GM12878 (cell line): ENCODE data around the gene P4HA2. TPM values are rescaled to one million over a fixed set of nuclear protein-coding genes. Genes with fewer than 3 reads are reported as not detected.

Experiments used
- ATAC-seq: fragments of 200-7000 bp; cut with Tn5 transposase; 3 replicates; pipeline ENCODE4 v1.9.1; 2020; ENCODE audit warnings: mild to moderate bottlenecking, moderate library complexity
- BruUV-seq: library from RNA; stranded (reverse); fragments of 400-500 nt; replicated peaks from 2 replicates; lab custom pipeline; 2021; lab: Mats Ljungman, UMichigan
- CTCF ChIA-PET: fragments of 300-600 bp; sonication (Branson Sonifier 250); formaldehyde crosslinking; extraction: SDS; loops from one replicate; lab custom pipeline; 2021; ENCODE audit warnings: inconsistent platforms; lab: Yijun Ruan, JAX
- POLR2A ChIA-PET: fragments of 350-600 bp; formaldehyde crosslinking; extraction: SDS; loops from one replicate; lab custom pipeline; 2021; ENCODE audit warnings: inconsistent platforms; lab: Charles Lee
- RAD21 ChIA-PET: fragments of 300-600 bp; sonication (Branson Sonifier 250); formaldehyde crosslinking; loops from one replicate; lab custom pipeline; 2023; ENCODE audit warnings: antibody characterized with exemption; ENCODE audit not compliant: unreplicated experiment; lab: Charles Lee
- SMC1A ChIA-PET: fragments of 300-600 bp; sonication (Branson Sonifier 250); formaldehyde crosslinking; loops from one replicate; lab custom pipeline; 2023; ENCODE audit not compliant: unreplicated experiment, uncharacterized antibody; lab: Charles Lee
- DNase-seq: peaks from one replicate; pipeline ENCODE4 v3.0.0-alpha.2; 2011; ENCODE audit warnings: low read depth, low spot score
- FAIRE-seq: peaks from 3 replicates; lab custom pipeline; 2011; peaks lifted over from hg19 to GRCh38; lab: Jason Lieb, UNC
- H2AFZ ChIP-seq: 2 replicates; pipeline ENCODE4 v1.6.0; 2011; ENCODE audit warnings: low read depth, low read length, control low read depth; ENCODE audit not compliant: control insufficient read depth
- H3K27ac ChIP-seq: 2 replicates; pipeline ENCODE4 v1.5.1; 2011; ENCODE audit warnings: control low read depth; ENCODE audit not compliant: control insufficient read depth, insufficient read depth
- H3K27me3 ChIP-seq, 2 experiments: replicated peaks in 1 of 2; 2 replicates each; pipeline versions ENCODE4 v1.6.0 to v1.6.1; 2011; ENCODE audit warnings: low read length in 1 of 2; ENCODE audit not compliant: control insufficient read depth in 2 of 2, insufficient read depth in 2 of 2
- H3K36me3 ChIP-seq, 2 experiments: 2 replicates each; pipeline ENCODE4 v1.5.1; 2011; ENCODE audit warnings: low read length in 1 of 2; ENCODE audit not compliant: control insufficient read depth in 2 of 2, insufficient read depth in 2 of 2
- H3K4me1 ChIP-seq: 2 replicates; pipeline ENCODE4 v1.6.1; 2011; ENCODE audit warnings: mild to moderate bottlenecking, low read length, moderate library complexity, mixed read lengths; ENCODE audit not compliant: control insufficient read depth, insufficient read depth
- H3K4me2 ChIP-seq: 2 replicates; pipeline ENCODE4 v1.6.0; 2011; ENCODE audit warnings: control low read depth; ENCODE audit not compliant: control insufficient read depth, insufficient read depth
- H3K4me3 ChIP-seq: fragments of 200-600 bp; sonication (generic); 2 replicates; pipeline ENCODE4 v1.5.1; 2016
- H3K79me2 ChIP-seq: 2 replicates; pipeline ENCODE4 v1.6.0; 2011; ENCODE audit warnings: low read length; ENCODE audit not compliant: control insufficient read depth, insufficient read depth
- H3K9ac ChIP-seq: 2 replicates; pipeline ENCODE4 v1.8.0; 2011; ENCODE audit warnings: low read length, control low read depth, mixed read lengths; ENCODE audit not compliant: control insufficient read depth, insufficient read depth
- H3K9me3 ChIP-seq: replicated peaks from 3 replicates; pipeline ENCODE4 v1.5.1; 2011; ENCODE audit warnings: mild to moderate bottlenecking, low read length; ENCODE audit not compliant: control insufficient read depth, insufficient read depth
- H4K20me1 ChIP-seq: 2 replicates; pipeline ENCODE4 v1.6.0; 2011; ENCODE audit not compliant: control insufficient read depth, insufficient read depth
- BMI1 ChIP-seq: fragments of 450-650 bp; IDR thresholded peaks from 2 replicates; pipeline ENCODE4 v1.6.1; 2016; ENCODE audit warnings: mild to moderate bottlenecking, moderate library complexity, borderline replicate concordance
- CHD4 ChIP-seq: fragments of 200-600 bp; sonication (generic); IDR thresholded peaks from 2 replicates; pipeline ENCODE4 v1.6.1; 2016; ENCODE audit warnings: mild to moderate bottlenecking
- EED ChIP-seq: sonication (generic); IDR thresholded peaks from 2 replicates; pipeline ENCODE4 v1.6.1; 2016; ENCODE audit warnings: antibody characterized with exemption, low read depth
- ESRRA ChIP-seq: IDR thresholded peaks from 2 replicates; pipeline ENCODE4 v1.6.1; 2012; ENCODE audit warnings: mild to moderate bottlenecking, low read length, improper control_type of control experiment
- GABPA ChIP-seq: IDR thresholded peaks from 2 replicates; pipeline ENCODE4 v1.6.1; 2014; ENCODE audit warnings: antibody characterized with exemption, low read depth, mild to moderate bottlenecking, inconsistent platforms
- LARP7 ChIP-seq: fragments of 450-650 bp; IDR thresholded peaks from 2 replicates; pipeline ENCODE4 v1.6.1; 2017; ENCODE audit warnings: mild to moderate bottlenecking
- MAX ChIP-seq: IDR thresholded peaks from 2 replicates; pipeline ENCODE4 v1.6.1; 2012; ENCODE audit warnings: low read depth, low read length, improper control_type of control experiment
- MTA2 ChIP-seq: fragments of 450-650 bp; IDR thresholded peaks from 2 replicates; pipeline ENCODE4 v1.6.1; 2016; ENCODE audit warnings: low read depth, mild to moderate bottlenecking, moderate library complexity
- PBX3 ChIP-seq: IDR thresholded peaks from 2 replicates; pipeline ENCODE4 v1.6.1; 2011; ENCODE audit warnings: mild to moderate bottlenecking, low read depth, low read length, moderate library complexity; ENCODE audit not compliant: insufficient replicate concordance
- SPI1 ChIP-seq: IDR thresholded peaks from 2 replicates; pipeline ENCODE4 v1.6.1; 2011; ENCODE audit warnings: low read depth, mild to moderate bottlenecking, low read length, moderate library complexity, borderline replicate concordance; ENCODE audit not compliant: insufficient read depth
- SREBF1 ChIP-seq: IDR thresholded peaks from 2 replicates; pipeline ENCODE4 v1.6.1; 2012; ENCODE audit warnings: mild to moderate bottlenecking, low read length
- STAT3 ChIP-seq: IDR thresholded peaks from 2 replicates; pipeline ENCODE4 v1.6.1; 2011; ENCODE audit warnings: low read depth, low read length, improper control_type of control experiment
- YBX1 ChIP-seq: fragments of 450-650 bp; IDR thresholded peaks from 2 replicates; pipeline ENCODE4 v1.6.1; 2016; ENCODE audit warnings: antibody characterized with exemption
- ZBED1 ChIP-seq: IDR thresholded peaks from 2 replicates; pipeline ENCODE4 v1.6.1; 2016; ENCODE audit warnings: borderline replicate concordance
- ZBTB4 ChIP-seq: fragments of 450-650 bp; formaldehyde crosslinking; IDR thresholded peaks from 2 replicates; pipeline ENCODE4 v1.4.0; 2022; ENCODE audit warnings: mild to moderate bottlenecking, moderate library complexity
- ZNF384 ChIP-seq: IDR thresholded peaks from 2 replicates; pipeline ENCODE4 v1.6.1; 2012; ENCODE audit warnings: low read depth, mild to moderate bottlenecking, low read length, improper control_type of control experiment, borderline replicate concordance
- WGBS: methylation state at CpG from one replicate; pipeline ENCODE4 v1.1.6; 2016; ENCODE audit warnings: low lambda C conversion rate; ENCODE audit not compliant: insufficient replicate concordance, insufficient coverage; ENCODE audit errors: missing lambda C conversion rate; 5-methylcytosine and 5-hydroxymethylcytosine counted together
- in situ Hi-C: fragments of 300-500 bp; cut with MboI; formaldehyde crosslinking; loops from 9 replicates; pipeline ENCODE4 v1.14.3; 2018; ENCODE audit warnings: mixed read lengths
- intact Hi-C: fragments of 100-400 bp; cut with micrococcal nuclease; formaldehyde crosslinking; loops from one replicate; pipeline ENCODE4 v1.14.2; 2022; ENCODE audit not compliant: unreplicated experiment
- polyA plus RNA-seq, 11 experiments: library from polyadenylated mRNA; depleted of rRNA in 4 of 11; unstranded in 6 of 11; stranded (reverse) in 5 of 11; fragments of >200 nt; fragmentation: Nextera tagmentation in 4 of 11; fragmentation: Illumina TruSeq in 1 of 11; extraction: Ambion mirVana in 4 of 11; extraction: Trizol in 1 of 11; gene quantifications; 1 replicate in 1 of 11; 2 replicates in 10 of 11; pipeline versions ENCODE4 v1.2.1 to v1.2.3, GENCODE V29; 2011 to 2016; ENCODE audit warnings: inconsistent platforms in 2 of 11, missing spikeins in 2 of 11, low read depth in 1 of 11
- total RNA-seq, 4 experiments: library from RNA; depleted of rRNA in 3 of 4; stranded (reverse); fragments of >200 nt in 3 of 4; fragmentation: Illumina TruSeq in 1 of 4; extraction: Trizol in 1 of 4; gene quantifications; 2 replicates each; pipeline versions ENCODE4 v1.2.1 to v1.2.3, GENCODE V29; 2013 to 2021

Gene P4HA2
- total and polyA plus RNA-seq, 10 of the 15 experiments (the other 5 are each of a cell fraction or from before 2014, with no cell fraction given) = 4.7 to 10.9 (median 7.5) TPM

- no peak overlapping the region for H3K9ac ChIP-seq
- ATAC-seq (no peak), DNase-seq (no peak), FAIRE-seq (no peak)
- SMC1A ChIA-PET = interaction anchor here (1.2 kb wide), 1 partner anchor 27 kb away, joined by 3 read pairs; no protein-coding TSS in a partner anchor
- H3K36me3 ChIP-seq = no peaks in the 10 kb centered on the region
- peaks cover 34% of the 10 kb centered on the region for H3K4me1 ChIP-seq
- H2AFZ ChIP-seq = no peak overlapping the region
- H4K20me1 ChIP-seq = no peaks in the 10 kb centered on the region
- in situ Hi-C loops = no loop called here
- CTCF ChIA-PET = interaction anchor here (11.6 kb wide), 1 partner anchor 27 kb away, joined by 117 read pairs; no protein-coding TSS in a partner anchor
- WGBS = 61% methylated on average over 7 of the region's 7 CpGs
- no peak overlapping the region for H3K27ac ChIP-seq
- RAD21 ChIA-PET = no interaction called here
- no peak overlapping the region for H3K4me3 ChIP-seq
- TF ChIP-seq BMI1 = no peak
- no peak for TF ChIP-seq YBX1
- no peak for TF ChIP-seq ZBTB4
- TF ChIP-seq MTA2 = no peak
- no peak for TF ChIP-seq ESRRA
- TF ChIP-seq ZBED1 = no peak
- no peak for TF ChIP-seq SREBF1
- no peak for TF ChIP-seq STAT3
- no peak for TF ChIP-seq EED
- TF ChIP-seq SPI1 = no peak
- TF ChIP-seq CHD4 = no peak
- TF ChIP-seq LARP7 = no peak
- TF ChIP-seq PBX3 = no peak
- no peak for TF ChIP-seq MAX
- TF ChIP-seq GABPA = no peak
- no peak for TF ChIP-seq ZNF384
- no peaks in the 10 kb centered on the region for H3K79me2 ChIP-seq
- no peak overlapping the region for H3K4me2 ChIP-seq
- BruUV-seq = no TSS peak
- no peaks in the 10 kb centered on the region for H3K9me3 ChIP-seq
- POLR2A ChIA-PET = no interaction called here
- H3K27me3 ChIP-seq = no peaks in the 10 kb centered on the region
- intact Hi-C loops = no loop called here
These were observed 38.6 kb upstream of the P4HA2 start for GRCh38 chr5:132266031-132266835.
